ENCODE data around the gene CCL21.

CCL21 gene

GRCh38 chr9:34663303-34663605 lies 46.7 kb downstream of the CCL21 start:
- Histone ChIP-seq H3K4me1 (ENCODE audit: insufficient read depth, low read length, severe bottlenecking) (peaks cover 10% of the 10 kb centered on the region), H3K27ac (ENCODE audit: low read depth, low read length, poor library complexity, severe bottlenecking) (no peak overlapping the region), H3K27me3 (ENCODE audit: insufficient read depth, low read length) (no peaks in the 10 kb centered on the region), H3K9me3 (ENCODE audit: low read length) (no peaks in the 10 kb centered on the region), H3F3A (ENCODE audit: insufficient read depth, low read length) (0 out of 2 replicates have a peak, but pooled peaks cover 3% of the 10 kb centered on the region), H3K79me2 (ENCODE audit: insufficient read depth, low read length) (no peaks in the 10 kb centered on the region), H2AFZ (ENCODE audit: low read length) (no peak overlapping the region), H3K9ac (ENCODE audit: low read length) (no peak overlapping the region), H3K4me3 (ENCODE audit: low read depth, low read length, poor library complexity, severe bottlenecking) (no peak overlapping the region), H3K9me2 (ENCODE audit: low read depth, low read length) (no peaks in the 10 kb centered on the region), H4K20me1 (ENCODE audit: insufficient read depth, low read length) (no peaks in the 10 kb centered on the region), H3K36me3 (ENCODE audit: insufficient read depth, low read length) (no peaks in the 10 kb centered on the region), H3K4me2 (ENCODE audit: low read length) (no peak overlapping the region)
- no peak for TF ChIP-seq EZH2 (IDR thresholded peaks at IDR 0.05; ENCODE audit: borderline replicate concordance, low read length)
- TF ChIP-seq CTCF (IDR thresholded peaks at IDR 0.05; ENCODE audit: low read length) = no peak

GRCh38 chr9:34662526-34663302 lies 47.2 kb downstream of the CCL21 start, which contains the start of gene CCL27:
Gene CCL27 (minus strand): TSS chr9:34662657. CDS start chr9:34662633, 24 bp downstream.
- no peak within 1 kb of the TSS for H3K9ac ChIP-seq (ENCODE audit: low read length)
- H3K27ac ChIP-seq (ENCODE audit: low read depth, low read length, poor library complexity, severe bottlenecking) = no peak within 1 kb of the TSS
- H3K79me2 ChIP-seq (ENCODE audit: insufficient read depth, low read length) = no peaks in the 10 kb centered on the region
- 0 out of 2 replicates have a peak, but pooled peaks cover 3% of the 10 kb centered on the region for H3F3A ChIP-seq (ENCODE audit: insufficient read depth, low read length)
- H3K4me3 ChIP-seq (ENCODE audit: low read depth, low read length, poor library complexity, severe bottlenecking) = no peak within 1 kb of the TSS
- no peak within 1 kb of the TSS for H2AFZ ChIP-seq (ENCODE audit: low read length)
- no peaks in the 10 kb centered on the region for H4K20me1 ChIP-seq (ENCODE audit: insufficient read depth, low read length)
- peaks cover 10% of the 10 kb centered on the region for H3K4me1 ChIP-seq (ENCODE audit: insufficient read depth, low read length, severe bottlenecking)
- TF ChIP-seq CTCF (IDR thresholded peaks at IDR 0.05; ENCODE audit: low read length) = no peak
- TF ChIP-seq EZH2 (IDR thresholded peaks at IDR 0.05; ENCODE audit: borderline replicate concordance, low read length) = no peak
- H3K36me3 ChIP-seq (ENCODE audit: insufficient read depth, low read length) = no peaks in the 10 kb centered on the region
- no peaks in the 10 kb centered on the region for H3K9me3 ChIP-seq (ENCODE audit: low read length)
- H3K4me2 ChIP-seq (ENCODE audit: low read length) = no peak within 1 kb of the TSS
- H3K27me3 ChIP-seq (ENCODE audit: insufficient read depth, low read length) = no peaks in the 10 kb centered on the region
- H3K9me2 ChIP-seq (ENCODE audit: low read depth, low read length) = no peaks in the 10 kb centered on the region

GRCh38 chr9:34659592-34660253 lies 50.2 kb downstream of the CCL21 start:
- Histone ChIP-seq H3F3A (ENCODE audit: insufficient read depth, low read length) (0 out of 2 replicates have a peak, but pooled peaks cover 3% of the 10 kb centered on the region), H3K4me1 (ENCODE audit: insufficient read depth, low read length, severe bottlenecking) (peaks cover 3% of the 10 kb centered on the region), H3K79me2 (ENCODE audit: insufficient read depth, low read length) (no peaks in the 10 kb centered on the region), H3K4me3 (ENCODE audit: low read depth, low read length, poor library complexity, severe bottlenecking) (no peak overlapping the region), H3K27me3 (ENCODE audit: insufficient read depth, low read length) (no peaks in the 10 kb centered on the region; the same call in 1 of the 2 replicates), H4K20me1 (ENCODE audit: insufficient read depth, low read length) (no peaks in the 10 kb centered on the region), H3K9me2 (ENCODE audit: low read depth, low read length) (no peaks in the 10 kb centered on the region), H2AFZ (ENCODE audit: low read length) (no peak overlapping the region), H3K4me2 (ENCODE audit: low read length) (no peak overlapping the region), H3K9ac (ENCODE audit: low read length) (no peak overlapping the region), H3K9me3 (ENCODE audit: low read length) (no peaks in the 10 kb centered on the region), H3K27ac (ENCODE audit: low read depth, low read length, poor library complexity, severe bottlenecking) (no peak overlapping the region), H3K36me3 (ENCODE audit: insufficient read depth, low read length) (no peaks in the 10 kb centered on the region)
- TF ChIP-seq CTCF (IDR thresholded peaks at IDR 0.05; ENCODE audit: low read length) = no peak
- TF ChIP-seq EZH2 (IDR thresholded peaks at IDR 0.05; ENCODE audit: borderline replicate concordance, low read length) = no peak

Measured in OCI-LY1 (cell line).